Stimulated activated CD4-positive, alpha-beta T cell treated with anti-CD3 and anti-CD28 coated beads, Interleukin-1b, Interleukin-23, amount 100 ng/mL, for 1 hour (primary cell): ENCODE results near the gene GAL.

ENCODE experiments used
- DNase-seq, 2 donors: peaks; one replicate each; pipeline ENCODE4 v3.0.0-alpha.2; 2020; ENCODE audit warnings: low read depth in 2 of 2

The GAL gene

GRCh38 chr11:68707527-68707926 lies 23.2 kb downstream of the GAL start:
- no peak for DNase-seq

- no peak for DNase-seq
These were observed 24.7 kb downstream of the GAL start for GRCh38 chr11:68709062-68709461.

- DNase-seq, result no peak
These were observed 26.1 kb downstream of the GAL start for GRCh38 chr11:68710409-68710808.

GRCh38 chr11:68711114-68711513 lies 26.8 kb downstream of the GAL start:
- DNase-seq, result no peak

GRCh38 chr11:68714060-68714856 lies 29.9 kb downstream of the GAL start:
- no peak for DNase-seq

- DNase-seq, result no peak
These were observed 31.2 kb downstream of the GAL start for GRCh38 chr11:68715456-68716122.

GRCh38 chr11:68721075-68721474 lies 36.7 kb downstream of the GAL start:
- no peak for DNase-seq

GRCh38 chr11:68722143-68722542 lies 37.8 kb downstream of the GAL start:
- no peak for DNase-seq

- no peak for DNase-seq
These were observed 39.9 kb downstream of the GAL start for GRCh38 chr11:68724293-68724692.

- no peak for DNase-seq
These were observed 43.4 kb downstream of the GAL start for GRCh38 chr11:68727783-68728182.

- no peak for DNase-seq
These were observed 49.8 kb downstream of the GAL start for GRCh38 chr11:68734111-68734510.

- DNase-seq, result no peak
These were observed 50.8 kb downstream of the GAL start for GRCh38 chr11:68735125-68735524.

- DNase-seq, result no peak
These were observed 51.3 kb downstream of the GAL start for GRCh38 chr11:68735646-68736045.
